Vagina (tissue), 2 donors: Measurements from ENCODE around the gene ANO1. TPM values are rescaled to one million over a fixed set of nuclear protein-coding genes. Genes with fewer than 3 reads are reported as not detected.
"Not testable (repeated sequence)": the region's sequence is repeated elsewhere in the genome, so short reads cannot be mapped to it uniquely, and the experiment has no call there.

Source experiments
- DNase-seq, 2 donors: peaks; one replicate each; pipeline ENCODE4 v3.0.0-alpha.2; 2017; ENCODE audit errors: extremely low spot score in 2 of 2
- H3K27ac ChIP-seq: fragments of 200-600 bp; sonication (generic); one replicate; pipeline ENCODE4 v1.5.1; 2019
- H3K27me3 ChIP-seq: fragments of 200-600 bp; sonication (generic); one replicate; pipeline ENCODE4 v1.5.1; 2019
- H3K36me3 ChIP-seq, 2 donors: fragments of 200-600 bp; sonication (generic); one replicate each; pipeline ENCODE4 v1.5.1; 2017 to 2019
- H3K4me1 ChIP-seq: fragments of 200-600 bp; sonication (generic); one replicate; pipeline ENCODE4 v1.5.1; 2019
- H3K4me3 ChIP-seq, 2 donors: fragments of 200-600 bp; sonication (generic); 1 replicate in 1 of 2; 2 replicates in 1 of 2; pipeline ENCODE4 v1.5.1; 2016 to 2019
- H3K9me3 ChIP-seq: fragments of 200-600 bp; sonication (generic); one replicate; pipeline ENCODE4 v1.5.1; 2019
- POLR2A ChIP-seq, 2 donors: fragments of 450-650 bp; IDR thresholded peaks; one replicate each; pipeline ENCODE4 v1.6.1; 2017; ENCODE audit warnings: antibody characterized with exemption in 2 of 2, mild to moderate bottlenecking in 2 of 2, moderate library complexity in 2 of 2
- POLR2AphosphoS5 ChIP-seq, 2 donors: sonication (generic); formaldehyde crosslinking; IDR thresholded peaks; one replicate each; pipeline ENCODE4 v1.9.0; 2017; ENCODE audit warnings: antibody characterized with exemption in 2 of 2, mild to moderate bottlenecking in 2 of 2, low read depth in 1 of 2; ENCODE audit not compliant: insufficient read depth in 1 of 2
- intact Hi-C: fragments of 100-400 bp; cut with DNase I; formaldehyde crosslinking; loops from one replicate; pipeline ENCODE4 v1.15.1; 2023
- total RNA-seq: library from RNA; depleted of rRNA; stranded (reverse); fragments of >200 nt; gene quantifications from one replicate; pipeline ENCODE4 v1.2.3, GENCODE V29; 2016
- TF ChIP-seq, protein P1 (sequence below), 3 experiments: fragments of 450-650 bp in 2 of 3; fragments of 200-600 bp in 1 of 3; sonication (generic) in 1 of 3; IDR thresholded peaks; one replicate each; pipeline ENCODE4 v1.5.1; 2017 to 2019; ENCODE audit warnings: antibody characterized with exemption in 3 of 3, mild to moderate bottlenecking in 2 of 3, moderate library complexity in 2 of 3

The ANO1 gene
- total RNA-seq, 1 donor from 2014 or later: 40.8 TPM

DNA sequence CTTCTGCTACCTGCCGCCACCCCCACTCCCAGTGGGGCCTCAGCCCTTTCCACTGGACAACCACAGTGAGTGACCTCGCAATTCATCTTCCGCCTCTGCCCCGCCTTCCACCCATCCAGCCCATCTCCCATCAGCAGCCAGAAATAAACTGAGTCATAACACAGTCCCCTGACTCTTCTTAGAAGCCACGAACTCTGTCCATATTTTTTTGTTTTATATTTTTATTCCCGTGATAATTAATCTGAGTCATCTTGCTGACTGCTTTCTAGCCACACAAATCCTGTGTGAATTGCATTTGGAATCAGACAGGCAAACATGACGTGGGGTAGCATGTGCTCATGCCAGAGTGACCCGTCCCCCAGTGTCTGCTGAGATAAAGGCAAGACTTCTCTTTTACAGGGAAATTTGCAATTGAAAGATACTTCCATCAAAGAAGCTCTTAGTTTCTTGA, 132.0 kb downstream of the ANO1 start:
- TF ChIP-seq POLR2AphosphoS5 (IDR thresholded peaks at IDR 0.05; ENCODE audit: insufficient read depth in 1 of 2, low read depth in 1 of 2) (no peak), POLR2A (IDR thresholded peaks at IDR 0.05) (no peak)
- TF ChIP-seq, protein P1, sequence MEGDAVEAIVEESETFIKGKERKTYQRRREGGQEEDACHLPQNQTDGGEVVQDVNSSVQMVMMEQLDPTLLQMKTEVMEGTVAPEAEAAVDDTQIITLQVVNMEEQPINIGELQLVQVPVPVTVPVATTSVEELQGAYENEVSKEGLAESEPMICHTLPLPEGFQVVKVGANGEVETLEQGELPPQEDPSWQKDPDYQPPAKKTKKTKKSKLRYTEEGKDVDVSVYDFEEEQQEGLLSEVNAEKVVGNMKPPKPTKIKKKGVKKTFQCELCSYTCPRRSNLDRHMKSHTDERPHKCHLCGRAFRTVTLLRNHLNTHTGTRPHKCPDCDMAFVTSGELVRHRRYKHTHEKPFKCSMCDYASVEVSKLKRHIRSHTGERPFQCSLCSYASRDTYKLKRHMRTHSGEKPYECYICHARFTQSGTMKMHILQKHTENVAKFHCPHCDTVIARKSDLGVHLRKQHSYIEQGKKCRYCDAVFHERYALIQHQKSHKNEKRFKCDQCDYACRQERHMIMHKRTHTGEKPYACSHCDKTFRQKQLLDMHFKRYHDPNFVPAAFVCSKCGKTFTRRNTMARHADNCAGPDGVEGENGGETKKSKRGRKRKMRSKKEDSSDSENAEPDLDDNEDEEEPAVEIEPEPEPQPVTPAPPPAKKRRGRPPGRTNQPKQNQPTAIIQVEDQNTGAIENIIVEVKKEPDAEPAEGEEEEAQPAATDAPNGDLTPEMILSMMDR (IDR thresholded peaks at IDR 0.05): no peak
- H3K4me3 ChIP-seq: no peak overlapping the region
- intact Hi-C loops: no loop called here
- H3K36me3 ChIP-seq: peaks cover 0 to 22% of the 10 kb centered on the region in 2 donors
- H3K27me3 ChIP-seq: no peaks in the 10 kb centered on the region
- no peak for DNase-seq
- H3K27ac ChIP-seq: no peak overlapping the region
- no peaks in the 10 kb centered on the region for H3K9me3 ChIP-seq
- peaks cover 18% of the 10 kb centered on the region for H3K4me1 ChIP-seq

DNA sequence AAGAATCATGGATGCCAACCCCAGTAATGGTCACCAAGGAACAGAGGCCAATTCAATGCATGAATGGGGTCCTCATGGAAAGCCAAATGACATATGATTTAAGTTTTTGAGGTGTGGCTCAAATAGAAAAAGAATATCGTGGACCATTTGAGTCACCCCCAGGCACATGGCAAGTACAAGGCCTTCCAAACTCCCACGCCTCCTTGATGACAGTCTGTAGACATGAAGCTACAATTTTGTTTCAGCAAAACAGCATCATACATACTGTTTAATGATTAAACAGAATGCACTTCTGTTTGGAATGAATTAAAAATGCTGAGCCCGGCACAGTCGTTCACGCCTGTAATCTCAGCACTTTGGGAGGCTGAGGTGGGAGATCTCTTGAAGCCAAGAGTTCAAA, 132.4 kb downstream of the ANO1 start:
- TF ChIP-seq, protein P1 (IDR thresholded peaks at IDR 0.05): no peak
- no peak for TF ChIP-seq POLR2AphosphoS5 (IDR thresholded peaks at IDR 0.05; ENCODE audit: insufficient read depth in 1 of 2, low read depth in 1 of 2)
- TF ChIP-seq POLR2A (IDR thresholded peaks at IDR 0.05): no peak
- H3K36me3 ChIP-seq: peaks cover 0 to 22% of the 10 kb centered on the region in 2 donors

DNA sequence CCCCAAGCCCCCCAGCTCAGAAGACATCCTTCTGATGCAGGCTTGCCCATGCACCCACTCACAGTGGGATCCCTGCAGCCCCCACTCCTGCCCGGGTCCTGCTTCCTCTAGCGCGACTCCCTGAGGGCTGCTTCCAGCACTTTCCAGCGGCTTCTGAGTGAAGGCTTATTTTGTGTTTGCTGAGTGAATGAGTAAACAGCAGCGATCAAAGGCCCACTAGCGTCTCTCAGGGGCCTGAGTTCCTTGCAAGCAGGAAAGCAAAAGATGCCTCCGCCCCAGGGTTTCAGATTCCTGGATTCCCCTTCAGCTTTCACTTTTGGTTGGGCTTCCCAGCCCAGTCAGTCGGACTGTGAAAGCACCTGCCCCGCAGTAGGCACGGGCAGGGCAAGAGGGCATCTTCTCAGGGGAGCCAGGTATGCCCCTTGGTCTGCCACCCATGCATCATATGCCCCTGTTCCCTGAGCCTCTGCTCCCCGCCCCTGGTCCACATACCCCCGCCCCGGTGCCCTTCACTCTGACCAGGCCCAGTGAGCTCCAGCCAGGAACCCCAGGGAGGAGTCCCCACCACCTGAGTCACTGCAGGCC, 134.2 kb downstream of the ANO1 start:
- Histone ChIP-seq H3K27ac (no peak overlapping the region), H3K9me3 (no peaks in the 10 kb centered on the region), H3K4me1 (peaks cover 4% of the 10 kb centered on the region), H3K27me3 (no peaks in the 10 kb centered on the region), H3K4me3 (peak overlapping the region in 1 of 2 donors; percentile 4), H3K36me3 (peaks cover 0 to 6% of the 10 kb centered on the region in 2 donors)
- intact Hi-C loops: no loop called here
- no peak for DNase-seq
- TF ChIP-seq POLR2A (IDR thresholded peaks at IDR 0.05) (no peak), POLR2AphosphoS5 (IDR thresholded peaks at IDR 0.05; ENCODE audit: insufficient read depth in 1 of 2, low read depth in 1 of 2) (no peak)
- TF ChIP-seq, protein P1 (IDR thresholded peaks at IDR 0.05): no peak

More for the DNA sequence above, 132.4 kb downstream of the ANO1 start:
- Histone ChIP-seq H3K9me3 (no peaks in the 10 kb centered on the region), H3K27me3 (no peaks in the 10 kb centered on the region), H3K4me3 (no peak overlapping the region), H3K27ac (no peak overlapping the region), H3K4me1 (peaks cover 13% of the 10 kb centered on the region)
- no peak for DNase-seq
- intact Hi-C loops: no loop called here

DNA sequence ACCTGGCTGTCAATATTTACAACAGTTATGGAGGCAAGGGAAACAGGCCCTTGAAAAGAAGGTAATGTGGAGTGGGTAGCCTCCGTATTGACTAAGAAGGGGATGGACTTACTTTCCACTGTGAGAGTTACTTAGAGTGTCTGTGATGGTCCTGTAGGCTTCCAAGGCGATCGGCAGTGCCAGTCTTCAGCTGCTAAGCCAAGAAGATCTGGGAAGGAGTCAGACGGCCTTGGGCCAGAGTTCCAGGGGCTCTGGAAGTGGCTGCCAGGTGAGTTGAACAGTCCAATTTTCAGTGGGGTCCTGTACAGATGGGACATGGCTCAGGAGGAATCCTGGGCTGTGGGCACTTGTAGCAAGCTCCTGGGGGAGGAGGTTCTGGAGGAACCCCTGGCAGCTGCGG, 139.3 kb downstream of the ANO1 start:
- H3K36me3 ChIP-seq, H3K27ac ChIP-seq, H3K4me1 ChIP-seq, H3K27me3 ChIP-seq, DNase-seq, H3K9me3 ChIP-seq, intact Hi-C loops, H3K4me3 ChIP-seq: not testable (repeated sequence)

DNA sequence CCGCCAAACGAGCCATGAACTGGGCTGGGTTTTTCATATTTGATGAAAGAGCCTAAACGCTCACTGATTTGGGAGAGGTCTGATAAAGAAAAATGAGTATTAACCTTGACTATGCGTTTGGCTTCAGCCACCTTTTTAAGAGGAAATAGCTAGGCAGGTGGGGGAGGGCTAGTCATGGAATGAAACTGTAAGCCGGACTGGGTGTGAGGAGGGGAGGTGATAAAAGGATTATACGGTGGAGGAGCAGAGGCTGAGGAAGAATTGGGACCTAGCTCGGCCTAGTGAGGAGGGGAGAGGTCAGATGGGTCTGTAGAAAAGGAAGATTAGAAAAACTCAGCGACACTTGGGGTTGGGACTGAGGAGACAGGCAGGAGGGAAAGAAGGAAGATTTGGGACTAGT, 140.0 kb downstream of the ANO1 start:
- DNase-seq, H3K4me1 ChIP-seq, H3K27me3 ChIP-seq, H3K36me3 ChIP-seq, intact Hi-C loops, H3K9me3 ChIP-seq, H3K4me3 ChIP-seq, H3K27ac ChIP-seq: not testable (repeated sequence)

DNA sequence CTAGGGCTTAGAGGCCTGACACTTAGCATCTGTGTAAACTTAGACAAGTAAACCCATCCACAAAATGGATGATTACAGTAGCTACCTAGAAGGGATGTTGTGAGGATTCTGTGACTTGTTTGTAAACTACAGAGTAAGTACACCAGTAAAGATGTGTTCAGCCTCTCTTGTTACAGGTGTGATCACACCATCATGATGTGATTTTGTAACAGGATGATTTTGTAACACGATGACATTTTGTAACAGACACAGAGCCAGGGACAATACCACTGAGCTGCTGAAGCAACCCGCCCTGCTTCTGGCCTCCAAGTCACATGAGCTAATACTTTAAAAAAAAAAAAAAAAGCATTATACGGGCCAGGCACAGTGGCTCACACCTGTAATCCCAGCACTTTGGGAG, 142.0 kb downstream of the ANO1 start:
- H3K9me3 ChIP-seq: no peaks in the 10 kb centered on the region
- DNase-seq: no peak
- no peaks in the 10 kb centered on the region for H3K36me3 ChIP-seq
- intact Hi-C loops: no loop called here
- H3K4me1 ChIP-seq: no peaks in the 10 kb centered on the region
- H3K27ac ChIP-seq: no peak overlapping the region
- TF ChIP-seq, protein P1 (IDR thresholded peaks at IDR 0.05): no peak
- H3K27me3 ChIP-seq: no peaks in the 10 kb centered on the region
- no peak overlapping the region for H3K4me3 ChIP-seq
